GM12878 (cell line): ENCODE results near the gene CHRM1. TPM values are rescaled to one million over a fixed set of nuclear protein-coding genes. Genes with fewer than 3 reads are reported as not detected.

Experiments
- DPF2 ChIP-seq: fragments of 450-650 bp; IDR thresholded peaks from 2 replicates; pipeline ENCODE4 v1.6.1; 2017; ENCODE audit warnings: mild to moderate bottlenecking
- IRF4 ChIP-seq: IDR thresholded peaks from 2 replicates; pipeline ENCODE4 v1.6.1; 2011; ENCODE audit warnings: low read depth, low read length
- NRF1 ChIP-seq: conservative IDR thresholded peaks from 2 replicates; pipeline ENCODE4 v1.6.1; 2011; ENCODE audit warnings: mild to moderate bottlenecking, low read depth, low read length, improper control_type of control experiment
- PRDM15 ChIP-seq: fragments of 450-650 bp; formaldehyde crosslinking; IDR thresholded peaks from 2 replicates; pipeline ENCODE4 v1.4.0; 2020; ENCODE audit warnings: mild to moderate bottlenecking, moderate library complexity
- REST ChIP-seq: IDR thresholded peaks from 2 replicates; pipeline ENCODE4 v1.6.1; 2012; ENCODE audit warnings: mild to moderate bottlenecking, low read depth, low read length
- SIX5 ChIP-seq: IDR thresholded peaks from 2 replicates; pipeline ENCODE4 v1.6.1; 2011; ENCODE audit warnings: mild to moderate bottlenecking, low read depth, low read length, moderate library complexity; ENCODE audit not compliant: severe bottlenecking
- TCF12 ChIP-seq: IDR thresholded peaks from 2 replicates; pipeline ENCODE4 v1.6.1; 2011; ENCODE audit warnings: low read depth, mild to moderate bottlenecking, low read length
- USF2 ChIP-seq: IDR thresholded peaks from 2 replicates; pipeline ENCODE4 v1.6.1; 2011; ENCODE audit warnings: low read depth, low read length, improper control_type of control experiment, borderline replicate concordance
- WRNIP1 ChIP-seq: IDR thresholded peaks from 2 replicates; pipeline ENCODE4 v1.6.1; 2011; ENCODE audit warnings: low read depth, low read length, improper control_type of control experiment, borderline replicate concordance
- polyA plus RNA-seq, 11 experiments: library from polyadenylated mRNA; depleted of rRNA in 4 of 11; unstranded in 6 of 11; stranded (reverse) in 5 of 11; fragments of >200 nt; fragmentation: Nextera tagmentation in 4 of 11; fragmentation: Illumina TruSeq in 1 of 11; extraction: Ambion mirVana in 4 of 11; extraction: Trizol in 1 of 11; gene quantifications; 1 replicate in 1 of 11; 2 replicates in 10 of 11; pipeline versions ENCODE4 v1.2.1 to v1.2.3, GENCODE V29; 2011 to 2016; ENCODE audit warnings: inconsistent platforms in 2 of 11, missing spikeins in 2 of 11, low read depth in 1 of 11
- total RNA-seq, 4 experiments: library from RNA; depleted of rRNA in 3 of 4; stranded (reverse); fragments of >200 nt in 3 of 4; fragmentation: Illumina TruSeq in 1 of 4; extraction: Trizol in 1 of 4; gene quantifications; 2 replicates each; pipeline versions ENCODE4 v1.2.1 to v1.2.3, GENCODE V29; 2013 to 2021
- TF ChIP-seq, protein P1 (sequence below): IDR thresholded peaks from 2 replicates; pipeline ENCODE4 v1.6.1; 2012; ENCODE audit warnings: low read length, inconsistent platforms
- TF ChIP-seq, protein P2 (sequence below): IDR thresholded peaks from 2 replicates; pipeline ENCODE4 v1.6.1; 2011; ENCODE audit warnings: low read depth, mild to moderate bottlenecking, low read length, moderate library complexity, borderline replicate concordance; ENCODE audit errors: extremely low read depth

CHRM1 gene
- total and polyA plus RNA-seq, 10 of the 15 experiments (the other 5 are each of a cell fraction or from before 2014, with no cell fraction given): not detected

GRCh38 chr11:62962391-62962790 is 41.2 kb upstream of the CHRM1 start (continued):
- TF ChIP-seq REST: no peak
- no peak for TF ChIP-seq NRF1
- TF ChIP-seq IRF4: no peak
- TF ChIP-seq, protein P1, sequence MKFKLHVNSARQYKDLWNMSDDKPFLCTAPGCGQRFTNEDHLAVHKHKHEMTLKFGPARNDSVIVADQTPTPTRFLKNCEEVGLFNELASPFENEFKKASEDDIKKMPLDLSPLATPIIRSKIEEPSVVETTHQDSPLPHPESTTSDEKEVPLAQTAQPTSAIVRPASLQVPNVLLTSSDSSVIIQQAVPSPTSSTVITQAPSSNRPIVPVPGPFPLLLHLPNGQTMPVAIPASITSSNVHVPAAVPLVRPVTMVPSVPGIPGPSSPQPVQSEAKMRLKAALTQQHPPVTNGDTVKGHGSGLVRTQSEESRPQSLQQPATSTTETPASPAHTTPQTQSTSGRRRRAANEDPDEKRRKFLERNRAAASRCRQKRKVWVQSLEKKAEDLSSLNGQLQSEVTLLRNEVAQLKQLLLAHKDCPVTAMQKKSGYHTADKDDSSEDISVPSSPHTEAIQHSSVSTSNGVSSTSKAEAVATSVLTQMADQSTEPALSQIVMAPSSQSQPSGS: no peak
- no peak for TF ChIP-seq WRNIP1
- no peak for TF ChIP-seq USF2
- TF ChIP-seq PRDM15 (CRISPR knock-in tag): no peak
- TF ChIP-seq DPF2: no peak
- no peak for TF ChIP-seq TCF12
- TF ChIP-seq, protein P2, sequence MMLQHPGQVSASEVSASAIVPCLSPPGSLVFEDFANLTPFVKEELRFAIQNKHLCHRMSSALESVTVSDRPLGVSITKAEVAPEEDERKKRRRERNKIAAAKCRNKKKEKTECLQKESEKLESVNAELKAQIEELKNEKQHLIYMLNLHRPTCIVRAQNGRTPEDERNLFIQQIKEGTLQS: no peak
- TF ChIP-seq SIX5: no peak
